GM23338 (cell line): ENCODE measurements around the gene SPTA1.

Experiments
- TF ChIP-seq, protein P1 (sequence below): IDR thresholded peaks from one replicate; pipeline ENCODE4 v1.6.1; 2018; ENCODE audit warnings: antibody characterized with exemption; ENCODE audit not compliant: unreplicated experiment
- TF ChIP-seq, protein P2 (sequence below), 2 experiments: fragments of 200-600 bp in 1 of 2; sonication (generic) in 1 of 2; conservative IDR thresholded peaks; 2 replicates each; pipeline versions ENCODE4 v1.5.1 to v1.6.1; 2016 to 2017; ENCODE audit warnings: antibody characterized with exemption in 2 of 2, low read depth in 2 of 2, mild to moderate bottlenecking in 2 of 2, moderate library complexity in 1 of 2
- TF ChIP-seq, protein P3 (sequence below): IDR thresholded peaks from 2 replicates; pipeline ENCODE4 v1.6.1; 2016; ENCODE audit warnings: antibody characterized with exemption

DNA sequence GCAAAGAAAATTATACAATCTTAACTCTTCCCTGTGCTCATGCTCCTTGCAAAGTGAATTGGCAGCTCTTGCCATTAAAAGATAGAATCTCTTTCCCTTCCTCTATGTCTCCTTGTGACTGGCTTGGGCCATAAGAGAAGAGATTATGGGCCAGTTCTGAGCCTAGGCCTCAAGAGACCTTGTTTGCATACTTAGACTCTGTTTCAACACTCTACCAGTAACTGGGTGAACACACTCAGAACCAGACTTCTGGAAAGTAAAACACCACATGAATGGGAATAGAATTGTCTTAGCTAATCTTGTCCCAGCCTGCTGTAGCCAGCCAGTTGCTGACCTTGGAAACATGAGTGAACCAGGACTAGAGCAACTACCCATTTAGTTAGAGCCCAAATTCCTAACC, 49.3 kb upstream of the SPTA1 start:
- TF ChIP-seq, protein P1, sequence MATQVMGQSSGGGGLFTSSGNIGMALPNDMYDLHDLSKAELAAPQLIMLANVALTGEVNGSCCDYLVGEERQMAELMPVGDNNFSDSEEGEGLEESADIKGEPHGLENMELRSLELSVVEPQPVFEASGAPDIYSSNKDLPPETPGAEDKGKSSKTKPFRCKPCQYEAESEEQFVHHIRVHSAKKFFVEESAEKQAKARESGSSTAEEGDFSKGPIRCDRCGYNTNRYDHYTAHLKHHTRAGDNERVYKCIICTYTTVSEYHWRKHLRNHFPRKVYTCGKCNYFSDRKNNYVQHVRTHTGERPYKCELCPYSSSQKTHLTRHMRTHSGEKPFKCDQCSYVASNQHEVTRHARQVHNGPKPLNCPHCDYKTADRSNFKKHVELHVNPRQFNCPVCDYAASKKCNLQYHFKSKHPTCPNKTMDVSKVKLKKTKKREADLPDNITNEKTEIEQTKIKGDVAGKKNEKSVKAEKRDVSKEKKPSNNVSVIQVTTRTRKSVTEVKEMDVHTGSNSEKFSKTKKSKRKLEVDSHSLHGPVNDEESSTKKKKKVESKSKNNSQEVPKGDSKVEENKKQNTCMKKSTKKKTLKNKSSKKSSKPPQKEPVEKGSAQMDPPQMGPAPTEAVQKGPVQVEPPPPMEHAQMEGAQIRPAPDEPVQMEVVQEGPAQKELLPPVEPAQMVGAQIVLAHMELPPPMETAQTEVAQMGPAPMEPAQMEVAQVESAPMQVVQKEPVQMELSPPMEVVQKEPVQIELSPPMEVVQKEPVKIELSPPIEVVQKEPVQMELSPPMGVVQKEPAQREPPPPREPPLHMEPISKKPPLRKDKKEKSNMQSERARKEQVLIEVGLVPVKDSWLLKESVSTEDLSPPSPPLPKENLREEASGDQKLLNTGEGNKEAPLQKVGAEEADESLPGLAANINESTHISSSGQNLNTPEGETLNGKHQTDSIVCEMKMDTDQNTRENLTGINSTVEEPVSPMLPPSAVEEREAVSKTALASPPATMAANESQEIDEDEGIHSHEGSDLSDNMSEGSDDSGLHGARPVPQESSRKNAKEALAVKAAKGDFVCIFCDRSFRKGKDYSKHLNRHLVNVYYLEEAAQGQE: no peak
- TF ChIP-seq, protein P2, sequence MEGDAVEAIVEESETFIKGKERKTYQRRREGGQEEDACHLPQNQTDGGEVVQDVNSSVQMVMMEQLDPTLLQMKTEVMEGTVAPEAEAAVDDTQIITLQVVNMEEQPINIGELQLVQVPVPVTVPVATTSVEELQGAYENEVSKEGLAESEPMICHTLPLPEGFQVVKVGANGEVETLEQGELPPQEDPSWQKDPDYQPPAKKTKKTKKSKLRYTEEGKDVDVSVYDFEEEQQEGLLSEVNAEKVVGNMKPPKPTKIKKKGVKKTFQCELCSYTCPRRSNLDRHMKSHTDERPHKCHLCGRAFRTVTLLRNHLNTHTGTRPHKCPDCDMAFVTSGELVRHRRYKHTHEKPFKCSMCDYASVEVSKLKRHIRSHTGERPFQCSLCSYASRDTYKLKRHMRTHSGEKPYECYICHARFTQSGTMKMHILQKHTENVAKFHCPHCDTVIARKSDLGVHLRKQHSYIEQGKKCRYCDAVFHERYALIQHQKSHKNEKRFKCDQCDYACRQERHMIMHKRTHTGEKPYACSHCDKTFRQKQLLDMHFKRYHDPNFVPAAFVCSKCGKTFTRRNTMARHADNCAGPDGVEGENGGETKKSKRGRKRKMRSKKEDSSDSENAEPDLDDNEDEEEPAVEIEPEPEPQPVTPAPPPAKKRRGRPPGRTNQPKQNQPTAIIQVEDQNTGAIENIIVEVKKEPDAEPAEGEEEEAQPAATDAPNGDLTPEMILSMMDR (conservative IDR thresholded peaks at IDR 0.05; ENCODE audit: low read depth in 2 of 2): no peak
- TF ChIP-seq, protein P3, sequence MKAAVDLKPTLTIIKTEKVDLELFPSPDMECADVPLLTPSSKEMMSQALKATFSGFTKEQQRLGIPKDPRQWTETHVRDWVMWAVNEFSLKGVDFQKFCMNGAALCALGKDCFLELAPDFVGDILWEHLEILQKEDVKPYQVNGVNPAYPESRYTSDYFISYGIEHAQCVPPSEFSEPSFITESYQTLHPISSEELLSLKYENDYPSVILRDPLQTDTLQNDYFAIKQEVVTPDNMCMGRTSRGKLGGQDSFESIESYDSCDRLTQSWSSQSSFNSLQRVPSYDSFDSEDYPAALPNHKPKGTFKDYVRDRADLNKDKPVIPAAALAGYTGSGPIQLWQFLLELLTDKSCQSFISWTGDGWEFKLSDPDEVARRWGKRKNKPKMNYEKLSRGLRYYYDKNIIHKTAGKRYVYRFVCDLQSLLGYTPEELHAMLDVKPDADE: no peak
